Keratinocyte (primary cell): Measurements from ENCODE around the gene CNTNAP2. TPM values are rescaled to one million over a fixed set of nuclear protein-coding genes. Genes with fewer than 3 reads are reported as not detected.

Source experiments
- DNase-seq: peaks from one replicate; pipeline ENCODE4 v3.0.0-alpha.2; 2011; ENCODE audit warnings: low read depth, missing footprints, low spot score
- FAIRE-seq: peaks from 2 replicates; lab custom pipeline; 2011; peaks lifted over from hg19 to GRCh38; lab: Jason Lieb, UNC
- H2AFZ ChIP-seq: 2 replicates; pipeline ENCODE4 v1.6.0; 2012; ENCODE audit warnings: low read length, control low read depth, inconsistent platforms; ENCODE audit not compliant: control insufficient read depth
- H3K27ac ChIP-seq: 2 replicates; pipeline ENCODE4 v1.5.1; 2011; ENCODE audit warnings: low read length; ENCODE audit not compliant: control insufficient read depth, insufficient read depth
- H3K27me3 ChIP-seq: 3 replicates; pipeline ENCODE4 v1.6.0; 2011; ENCODE audit warnings: low read length; ENCODE audit not compliant: control insufficient read depth, insufficient read depth; ENCODE audit errors: extremely low read depth
- H3K36me3 ChIP-seq, 2 experiments: 2 replicates in 1 of 2; 3 replicates in 1 of 2; pipeline ENCODE4 v1.5.1; 2011; ENCODE audit warnings: low read length in 2 of 2, mild to moderate bottlenecking in 1 of 2; ENCODE audit not compliant: control insufficient read depth in 2 of 2, insufficient read depth in 2 of 2; ENCODE audit errors: extremely low read depth in 1 of 2
- H3K4me1 ChIP-seq: 3 replicates; pipeline ENCODE4 v1.5.1; 2011; ENCODE audit warnings: low read length; ENCODE audit not compliant: control insufficient read depth, insufficient read depth; ENCODE audit errors: extremely low read depth
- H3K4me2 ChIP-seq: 3 replicates; pipeline ENCODE4 v1.6.0; 2011; ENCODE audit warnings: low read depth, low read length; ENCODE audit not compliant: control insufficient read depth, insufficient read depth; ENCODE audit errors: extremely low read depth
- H3K4me3 ChIP-seq, 3 experiments: fragments of 200-600 bp in 1 of 3; sonication (generic) in 1 of 3; 2 replicates in 2 of 3; 3 replicates in 1 of 3; pipeline ENCODE4 v1.5.1; 2011 to 2016; ENCODE audit warnings: low read length in 3 of 3, mild to moderate bottlenecking in 3 of 3, control low read depth in 2 of 3, inconsistent platforms in 1 of 3, low read depth in 1 of 3, mixed read lengths in 1 of 3, mixed run types in 1 of 3, moderate library complexity in 1 of 3; ENCODE audit not compliant: control insufficient read depth in 2 of 3, insufficient read depth in 2 of 3; ENCODE audit errors: extremely low read depth in 1 of 3
- H3K79me2 ChIP-seq: 2 replicates; pipeline ENCODE4 v1.6.0; 2012; ENCODE audit warnings: low read length; ENCODE audit not compliant: control insufficient read depth, insufficient read depth
- H3K9ac ChIP-seq: 3 replicates; pipeline ENCODE4 v1.6.0; 2011; ENCODE audit warnings: low read length; ENCODE audit not compliant: control insufficient read depth, insufficient read depth; ENCODE audit errors: extremely low read depth
- H3K9me1 ChIP-seq: 3 replicates; pipeline ENCODE4 v1.6.0; 2011; ENCODE audit warnings: low read length; ENCODE audit not compliant: control insufficient read depth, insufficient read depth; ENCODE audit errors: extremely low read depth
- H3K9me3 ChIP-seq: 2 replicates; pipeline ENCODE4 v1.5.1; 2012; ENCODE audit warnings: low read depth, low read length; ENCODE audit not compliant: control insufficient read depth
- H4K20me1 ChIP-seq: 3 replicates; pipeline ENCODE4 v1.6.0; 2011; ENCODE audit warnings: low read length; ENCODE audit not compliant: control insufficient read depth, insufficient read depth; ENCODE audit errors: extremely low read depth
- CTCF ChIP-seq, 3 experiments: IDR thresholded peaks in 1 of 3; conservative IDR thresholded peaks in 1 of 3; optimal IDR thresholded peaks in 1 of 3; 2 replicates in 2 of 3; 3 replicates in 1 of 3; pipeline versions ENCODE3 to v1.5.1; 2011; ENCODE audit warnings: low read length in 3 of 3, mild to moderate bottlenecking in 3 of 3, moderate library complexity in 2 of 3, control low read depth in 1 of 3, inconsistent platforms in 1 of 3; ENCODE audit not compliant: insufficient read depth in 2 of 3; ENCODE audit errors: extremely low read depth in 1 of 3
- EZH2 ChIP-seq: IDR thresholded peaks from one replicate; pipeline ENCODE4 v1.6.1; 2012; ENCODE audit warnings: inconsistent platforms, mild to moderate bottlenecking, low read length, moderate library complexity
- dilution Hi-C: fragments of 300-500 bp; cut with MboI; formaldehyde crosslinking; loops from one replicate; pipeline ENCODE4 v1.7.0; 2020; ENCODE audit warnings: low sequenced_read_pairs; ENCODE audit not compliant: extremely low pct_ligation_motif_present
- polyA plus RNA-seq, 5 experiments: library from polyadenylated mRNA; depleted of rRNA in 3 of 5; stranded (reverse) in 3 of 5; stranded (forward) in 1 of 5; unstranded in 1 of 5; fragments of >200 nt; gene quantifications; 1 replicate in 1 of 5; 2 replicates in 3 of 5; 3 replicates in 1 of 5; pipeline versions ENCODE4 v1.2.1 to v1.2.3, GENCODE V29; 2011 to 2012; ENCODE audit warnings: missing spikeins in 2 of 5, low read depth in 1 of 5, low replicate concordance in 1 of 5

The CNTNAP2 gene
- polyA plus RNA-seq, 1 donor (not counting 4 experiments of a cell fraction or from before 2014, with no cell fraction given) = 1.4 TPM

GRCh38 chr7:147044941-147045340 is 928.3 kb downstream of the CNTNAP2 start:
- Histone ChIP-seq H4K20me1 (no peaks in the 10 kb centered on the region), H3K9me3 (no peaks in the 10 kb centered on the region), H3K79me2 (no peaks in the 10 kb centered on the region), H3K27ac (no peak overlapping the region), H3K9me1 (no peaks in the 10 kb centered on the region), H3K4me2 (no peak overlapping the region), H2AFZ (no peak overlapping the region), H3K4me3 (no peak overlapping the region), H3K9ac (no peak overlapping the region), H3K27me3 (no peaks in the 10 kb centered on the region), H3K36me3 (no peaks in the 10 kb centered on the region), H3K4me1 (no peaks in the 10 kb centered on the region)
- dilution Hi-C loops = no loop called here
- TF ChIP-seq EZH2 = no peak
- TF ChIP-seq CTCF (optimal IDR thresholded peaks at IDR 0.05 in 1 of 3, IDR thresholded peaks at IDR 0.05 in 1 of 3, conservative IDR thresholded peaks at IDR 0.05 in 1 of 3; ENCODE audit: extremely low read depth in 1 of 3, insufficient read depth in 2 of 3, low read length in 3 of 3) = no peak
- FAIRE-seq (no peak), DNase-seq (no peak)

GRCh38 chr7:147047696-147048095 is 931.1 kb downstream of the CNTNAP2 start:
- H3K36me3 ChIP-seq = no peaks in the 10 kb centered on the region
- dilution Hi-C loops = no loop called here
- no peaks in the 10 kb centered on the region for H3K27me3 ChIP-seq
- DNase-seq (no peak), FAIRE-seq (no peak)
- H3K4me1 ChIP-seq = no peaks in the 10 kb centered on the region
- H3K79me2 ChIP-seq = no peaks in the 10 kb centered on the region
- H3K4me2 ChIP-seq = no peak overlapping the region
- no peaks in the 10 kb centered on the region for H3K9me3 ChIP-seq
- no peaks in the 10 kb centered on the region for H4K20me1 ChIP-seq
- no peak overlapping the region for H2AFZ ChIP-seq
- H3K9me1 ChIP-seq = no peaks in the 10 kb centered on the region
- no peak overlapping the region for H3K9ac ChIP-seq
- H3K27ac ChIP-seq = no peak overlapping the region
- H3K4me3 ChIP-seq = no peak overlapping the region
- no peak for TF ChIP-seq EZH2
- no peak for TF ChIP-seq CTCF (optimal IDR thresholded peaks at IDR 0.05 in 1 of 3, IDR thresholded peaks at IDR 0.05 in 1 of 3, conservative IDR thresholded peaks at IDR 0.05 in 1 of 3; ENCODE audit: extremely low read depth in 1 of 3, insufficient read depth in 2 of 3, low read length in 3 of 3)
